BE2C (cell line): Measurements from ENCODE around the gene PTPRG.

Experiments
- DNase-seq: peaks from one replicate; pipeline ENCODE4 v3.0.0-alpha.2; 2020
- H3K27me3 ChIP-seq: fragments of 250-450 bp; sonication (Bioruptor Pico); 2 replicates; pipeline ENCODE4 v1.5.1; 2020; ENCODE audit warnings: mild to moderate bottlenecking
- H3K36me3 ChIP-seq: fragments of 250-450 bp; sonication (Bioruptor Pico); 2 replicates; pipeline ENCODE4 v1.5.1; 2020; ENCODE audit warnings: mild to moderate bottlenecking
- H3K4me1 ChIP-seq: fragments of 250-450 bp; sonication (Bioruptor Pico); 2 replicates; pipeline ENCODE4 v1.5.1; 2020
- H3K4me3 ChIP-seq: 2 replicates; pipeline ENCODE4 v1.5.1; 2011; ENCODE audit warnings: low read depth, low read length
- H3K9me3 ChIP-seq: fragments of 250-450 bp; sonication (Bioruptor Pico); 2 replicates; pipeline ENCODE4 v1.5.1; 2020
- CTCF ChIP-seq: IDR thresholded peaks from 2 replicates; pipeline ENCODE4 v1.5.1; 2012; ENCODE audit warnings: mild to moderate bottlenecking, low read depth, low read length

PTPRG gene

DNA sequence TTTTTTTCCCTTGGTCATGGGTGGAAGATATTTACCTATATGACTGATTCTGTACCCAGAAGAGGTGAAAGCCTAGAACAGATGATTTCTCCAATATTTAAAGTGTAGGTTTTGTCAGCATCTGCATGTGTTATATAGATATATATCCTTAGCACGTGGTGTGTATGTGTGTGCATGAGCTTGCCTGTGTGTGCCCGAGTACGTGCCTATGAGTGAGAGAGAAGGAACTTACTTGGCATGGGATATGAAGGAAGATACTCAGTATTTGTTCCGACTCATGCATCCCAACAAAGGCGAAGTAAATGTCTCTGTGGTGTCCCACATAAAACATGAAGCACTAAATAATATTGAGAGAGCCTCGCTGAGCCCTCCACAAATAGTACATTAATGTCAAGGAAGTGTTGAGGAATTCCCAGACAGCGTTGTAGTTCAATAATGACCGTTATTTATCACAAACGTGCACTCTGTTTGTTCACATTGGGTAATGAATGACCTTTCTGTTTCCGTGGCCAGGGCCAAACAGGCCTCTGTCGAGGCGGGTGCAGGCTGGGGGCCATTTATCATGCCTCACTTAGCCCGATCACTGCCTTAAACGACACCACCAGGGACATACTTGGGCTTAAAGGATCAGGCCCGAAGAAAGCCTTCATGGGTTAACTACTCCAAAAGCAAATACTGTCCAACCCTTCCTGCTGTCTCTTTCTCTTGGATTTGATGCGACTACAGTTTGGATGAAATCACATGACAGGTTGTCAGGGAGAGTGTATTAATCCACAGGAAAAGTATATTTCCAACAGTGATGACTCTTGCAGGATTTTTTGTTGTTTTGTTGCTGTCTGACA, 267.7 kb downstream of the PTPRG start:
- Histone ChIP-seq H3K4me3 (no peak overlapping the region), H3K9me3 (no peaks in the 10 kb centered on the region), H3K27me3 (peaks cover 15% of the 10 kb centered on the region), H3K4me1 (no peaks in the 10 kb centered on the region), H3K36me3 (no peaks in the 10 kb centered on the region)
- no peak for DNase-seq
- TF ChIP-seq CTCF: no peak

- Histone ChIP-seq H3K36me3 (no peaks in the 10 kb centered on the region), H3K27me3 (peaks cover 10% of the 10 kb centered on the region), H3K4me3 (no peak overlapping the region), H3K4me1 (no peaks in the 10 kb centered on the region), H3K9me3 (no peaks in the 10 kb centered on the region)
- no peak for DNase-seq
- TF ChIP-seq CTCF: no peak
Measured at GRCh38 chr3:61829722-61830350, 268.5 kb downstream of the PTPRG start.

- H3K9me3 ChIP-seq: no peaks in the 10 kb centered on the region
- H3K27me3 ChIP-seq: 0 out of 2 replicates have a peak, but pooled peaks cover 2% of the 10 kb centered on the region
- no peaks in the 10 kb centered on the region for H3K36me3 ChIP-seq
- no peak for TF ChIP-seq CTCF
- no peaks in the 10 kb centered on the region for H3K4me1 ChIP-seq
- DNase-seq: no peak
- no peak overlapping the region for H3K4me3 ChIP-seq
Measured at GRCh38 chr3:61831973-61832372, 270.6 kb downstream of the PTPRG start.

DNA sequence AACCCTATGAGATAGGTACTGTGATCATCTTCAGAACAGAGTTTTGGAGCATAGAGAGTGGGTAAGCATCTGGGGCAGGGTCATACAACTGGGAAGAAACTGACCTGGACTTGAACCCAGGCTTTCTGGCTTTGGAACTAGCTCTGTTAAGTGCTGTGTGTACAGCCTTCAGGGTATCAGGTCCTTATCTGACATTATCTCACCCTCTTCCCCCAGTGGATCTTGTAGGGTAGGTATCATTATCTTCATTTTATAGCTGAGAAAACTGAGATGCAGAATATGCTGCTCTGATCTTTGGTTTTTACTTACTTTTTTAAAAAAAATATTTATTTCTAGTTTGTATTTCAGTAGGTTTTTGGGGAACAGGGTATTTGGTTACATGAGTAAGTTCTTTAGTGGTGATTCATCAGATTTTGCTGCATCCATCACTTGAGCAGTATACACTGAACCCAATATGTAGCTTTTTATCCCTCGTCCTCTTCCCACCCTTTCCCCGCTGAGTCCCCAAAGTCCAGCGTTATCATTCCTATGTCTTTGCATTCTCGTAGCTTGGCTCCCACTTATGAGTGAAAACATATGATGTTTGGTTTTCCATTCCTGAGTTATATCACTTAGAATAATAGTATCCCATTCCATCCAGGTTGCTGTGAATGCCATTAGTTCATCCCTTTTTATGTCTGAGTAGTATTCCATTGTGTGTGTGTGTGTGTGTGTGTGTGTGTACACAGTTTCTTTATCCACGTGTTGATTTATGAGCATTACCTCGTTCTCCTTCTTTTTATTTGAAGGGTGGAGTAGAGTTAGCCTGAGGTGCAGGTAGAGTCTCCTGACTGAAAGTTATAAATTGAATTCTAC, 271.2 kb downstream of the PTPRG start:
- H3K27me3 ChIP-seq: 0 out of 2 replicates have a peak, but pooled peaks cover 2% of the 10 kb centered on the region
- DNase-seq: no peak
- no peak for TF ChIP-seq CTCF

DNA sequence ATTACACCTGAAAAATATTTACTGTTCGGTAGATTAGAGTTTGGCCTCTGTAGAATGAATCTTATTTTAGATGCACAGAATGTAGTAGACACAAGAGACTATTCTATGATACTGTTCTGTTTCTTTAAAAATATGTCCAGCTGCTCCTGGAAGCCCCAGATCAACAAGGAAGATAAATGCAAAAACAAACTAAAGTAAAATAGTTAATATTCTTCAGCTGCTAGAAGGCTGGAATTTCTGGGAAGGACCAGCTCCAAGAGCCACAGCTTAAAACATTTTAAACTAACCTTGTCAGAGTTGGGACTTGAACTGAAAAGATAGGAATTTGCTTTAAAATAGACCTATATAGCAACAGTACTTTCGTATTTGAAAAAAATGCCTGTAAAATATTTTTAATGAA, 277.9 kb downstream of the PTPRG start:
- peaks cover 12% of the 10 kb centered on the region for H3K27me3 ChIP-seq
- no peak for TF ChIP-seq CTCF
- no peaks in the 10 kb centered on the region for H3K4me1 ChIP-seq
- no peak overlapping the region for H3K4me3 ChIP-seq
- no peaks in the 10 kb centered on the region for H3K9me3 ChIP-seq
- no peak for DNase-seq
- no peaks in the 10 kb centered on the region for H3K36me3 ChIP-seq

More for the DNA sequence above, 271.2 kb downstream of the PTPRG start:
- H3K9me3 ChIP-seq: no peaks in the 10 kb centered on the region
- no peaks in the 10 kb centered on the region for H3K4me1 ChIP-seq
- no peaks in the 10 kb centered on the region for H3K36me3 ChIP-seq
- H3K4me3 ChIP-seq: no peak overlapping the region
